Femur (tissue), 1 donor: ENCODE data around the gene ARSG.

ENCODE experiments used
- DNase-seq: peaks from one replicate; pipeline ENCODE4 v3.0.0-alpha.2; 2017

The ARSG gene

GRCh38 chr17:68456339-68457167, 165.3 kb downstream of the ARSG start:
- peak; percentile 92 for DNase-seq

DNA sequence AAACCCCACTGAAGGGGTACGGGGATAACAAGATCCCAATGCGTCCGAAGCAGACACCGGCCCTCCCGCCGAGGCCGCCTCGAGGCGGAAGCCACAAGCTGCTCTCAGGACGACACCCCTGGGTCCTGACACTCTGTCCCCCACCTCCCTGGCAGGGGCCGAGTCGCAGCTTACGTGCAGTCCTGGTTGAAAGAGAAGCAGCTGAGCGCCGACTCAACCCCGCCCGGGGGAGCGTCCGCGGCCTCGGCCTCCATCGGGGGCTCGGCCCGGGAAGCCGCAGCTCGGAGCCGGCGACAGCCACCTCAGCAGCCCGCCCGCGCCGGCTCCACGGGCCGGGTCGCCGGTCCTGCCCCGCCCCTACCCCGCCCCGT, 165.9 kb downstream of the ARSG start, which contains the start of gene WIPI1:
Gene WIPI1 (minus strand): TSS at position 329 of the 371 bp plus-strand sequence. CDS start 75 bp downstream, at position 254.
- DNase-seq, result no peak

DNA sequence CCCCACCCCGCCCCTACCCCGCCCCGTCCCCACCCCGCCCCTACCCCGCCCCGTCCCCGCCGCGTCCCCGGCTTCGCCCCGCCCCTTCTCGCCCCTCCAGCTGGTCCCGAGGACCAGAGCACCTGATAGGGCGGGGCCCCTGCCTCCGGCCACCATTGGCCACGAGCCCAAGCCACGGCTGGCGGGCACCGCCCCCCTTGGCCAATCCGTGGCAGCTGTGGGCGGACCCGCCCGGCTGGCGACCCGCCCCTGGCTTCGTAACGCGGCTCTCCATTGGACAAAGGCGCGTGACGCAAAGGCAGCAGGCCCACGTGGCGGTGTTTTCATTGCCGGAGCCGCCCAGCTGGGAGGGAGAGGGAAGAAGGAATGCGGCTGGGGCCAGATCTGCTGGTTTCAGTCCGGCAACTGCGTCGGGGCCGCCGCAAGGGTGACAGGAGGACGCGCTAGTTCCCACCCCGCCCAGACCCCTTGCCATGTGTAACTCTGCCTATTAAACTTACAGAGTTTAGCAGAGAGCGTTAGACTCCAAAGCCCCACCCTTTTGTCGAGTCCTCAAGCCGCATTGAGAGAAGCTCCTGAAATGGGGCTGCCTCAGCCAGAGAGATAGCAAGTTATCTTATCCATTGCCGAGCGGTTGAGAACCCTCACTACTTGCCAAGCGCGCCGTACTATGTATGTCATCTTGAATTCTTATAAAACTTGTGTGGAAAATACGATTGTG, 166.4 kb downstream of the ARSG start:
- DNase-seq, result peak; percentile 99

DNA sequence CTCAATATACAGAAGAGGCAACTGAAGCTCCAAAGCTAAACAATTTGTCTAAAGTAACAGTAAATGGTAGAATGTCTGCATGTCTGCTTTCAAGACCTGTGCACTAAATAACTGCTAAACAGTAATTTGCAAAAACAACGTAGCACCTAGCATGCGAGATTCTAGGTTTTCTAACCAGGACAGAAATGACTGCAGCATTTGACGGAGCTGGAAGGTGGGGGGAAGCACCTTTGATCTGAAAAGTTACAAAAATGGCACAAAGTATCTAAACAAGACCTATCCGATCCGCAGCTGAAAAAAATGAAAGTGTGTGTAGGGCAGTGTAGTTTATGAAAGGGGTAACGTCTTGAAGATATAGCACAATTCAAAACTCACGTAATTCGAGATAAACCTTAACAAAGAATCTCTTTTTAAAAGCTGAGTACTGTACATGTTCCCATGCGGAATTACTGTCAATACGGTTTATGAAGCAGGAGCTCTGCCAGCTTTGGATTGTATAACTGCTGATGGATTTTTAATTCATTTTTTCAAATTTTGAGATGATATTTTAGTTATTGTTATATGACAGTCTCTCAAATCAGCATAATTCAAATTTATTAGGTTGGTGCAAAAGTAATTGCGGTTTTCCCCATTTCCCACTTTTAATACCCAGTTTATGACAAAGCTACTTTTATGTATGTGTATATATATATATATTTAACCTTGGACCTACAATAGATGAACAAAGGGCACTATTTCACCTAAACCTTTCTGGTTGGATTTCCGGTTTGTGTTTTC, 167.2 kb downstream of the ARSG start:
- DNase-seq, result no peak

DNA sequence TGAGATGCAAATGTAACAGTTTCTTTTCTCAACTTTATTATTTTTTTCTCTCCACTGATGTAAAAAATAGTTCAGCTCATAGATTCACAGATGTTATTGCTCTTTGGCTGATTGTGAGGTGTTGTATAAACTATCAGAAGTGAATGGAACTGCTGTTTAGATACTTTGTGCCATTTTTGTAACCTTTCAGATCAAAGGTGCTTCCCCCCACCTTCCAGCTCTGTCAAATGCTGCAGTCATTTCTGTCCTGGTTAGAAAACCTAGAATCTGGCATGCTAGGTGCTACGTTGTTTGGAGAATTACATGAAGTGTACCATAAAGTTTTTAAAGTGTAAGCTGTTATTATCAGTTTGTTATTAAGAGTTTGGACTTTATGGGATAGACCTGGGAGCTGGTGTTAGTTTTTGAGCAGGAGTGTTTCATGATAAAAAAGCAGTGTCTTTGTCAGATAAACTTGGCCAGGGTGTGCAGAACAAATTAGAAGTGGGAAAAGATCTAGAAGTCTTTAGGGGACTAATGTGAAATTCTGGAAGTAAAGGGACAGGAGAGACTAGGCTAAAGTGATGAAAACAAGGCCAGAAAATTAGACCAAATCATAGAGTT, 167.8 kb downstream of the ARSG start:
- no peak for DNase-seq

DNA sequence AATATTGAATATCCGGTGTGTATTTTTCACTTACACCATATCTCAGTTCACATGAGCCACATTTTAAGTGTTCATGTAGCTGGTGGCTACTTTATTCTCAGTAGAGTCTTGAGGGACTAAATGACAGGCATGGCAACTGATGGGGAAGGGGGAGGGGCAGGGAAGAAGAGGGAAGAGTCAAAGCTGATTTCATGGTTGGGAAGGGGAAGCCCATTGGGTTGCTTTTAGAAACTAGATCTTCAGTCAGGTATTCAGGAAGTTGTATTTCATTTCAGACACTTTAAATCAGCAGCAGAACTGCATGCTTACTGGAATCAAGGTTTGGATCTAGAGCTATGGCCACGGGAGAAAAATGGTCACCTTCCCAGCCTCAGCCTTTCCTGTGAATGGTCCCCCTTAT, 168.9 kb downstream of the ARSG start:
- DNase-seq, result no peak

GRCh38 chr17:68460715-68461114, 169.4 kb downstream of the ARSG start:
- no peak for DNase-seq

GRCh38 chr17:68461122-68461539, 169.8 kb downstream of the ARSG start:
- no peak for DNase-seq

GRCh38 chr17:68461589-68461988, 170.3 kb downstream of the ARSG start:
- DNase-seq, result no peak

DNA sequence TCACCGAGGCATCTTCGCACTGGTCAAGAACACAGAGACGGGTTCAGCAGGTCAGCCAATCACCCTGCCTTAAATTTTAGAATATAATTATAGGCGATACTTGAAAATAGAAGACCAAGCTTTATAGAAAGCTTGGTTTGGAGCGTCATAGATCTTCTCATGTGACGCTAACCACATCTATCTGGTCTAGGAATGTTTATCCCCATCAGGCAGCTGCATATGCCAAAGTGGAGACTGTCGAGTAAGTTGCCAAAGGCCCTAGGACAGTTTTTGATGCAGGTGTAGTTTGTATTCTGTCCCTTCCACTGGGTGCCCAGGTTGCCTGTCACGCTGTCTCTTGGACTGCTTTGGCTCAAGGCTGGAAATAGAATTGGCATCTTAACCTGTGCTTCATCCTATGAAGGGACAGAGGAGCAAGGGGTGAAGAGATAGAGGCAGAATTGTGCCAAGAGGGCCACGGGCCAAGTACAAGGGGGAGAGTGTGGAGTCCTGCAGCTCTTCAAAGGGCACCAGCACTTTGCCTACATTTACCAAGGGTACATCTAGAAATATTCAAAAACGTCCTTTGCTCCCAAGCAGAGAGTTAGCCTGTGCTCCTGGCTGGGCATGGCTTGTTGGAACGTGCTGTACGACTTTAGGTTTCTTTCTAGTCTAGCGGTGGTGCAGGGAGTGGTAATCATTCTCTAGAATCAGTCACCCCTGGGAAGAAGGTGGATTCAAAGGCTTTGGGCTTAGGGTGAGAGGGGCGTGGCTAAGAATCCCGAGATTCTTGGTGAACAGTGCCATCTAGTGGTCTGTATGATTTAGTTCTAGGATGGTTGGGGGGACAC, 171.3 kb downstream of the ARSG start:
- DNase-seq, result peak; percentile 80

DNA sequence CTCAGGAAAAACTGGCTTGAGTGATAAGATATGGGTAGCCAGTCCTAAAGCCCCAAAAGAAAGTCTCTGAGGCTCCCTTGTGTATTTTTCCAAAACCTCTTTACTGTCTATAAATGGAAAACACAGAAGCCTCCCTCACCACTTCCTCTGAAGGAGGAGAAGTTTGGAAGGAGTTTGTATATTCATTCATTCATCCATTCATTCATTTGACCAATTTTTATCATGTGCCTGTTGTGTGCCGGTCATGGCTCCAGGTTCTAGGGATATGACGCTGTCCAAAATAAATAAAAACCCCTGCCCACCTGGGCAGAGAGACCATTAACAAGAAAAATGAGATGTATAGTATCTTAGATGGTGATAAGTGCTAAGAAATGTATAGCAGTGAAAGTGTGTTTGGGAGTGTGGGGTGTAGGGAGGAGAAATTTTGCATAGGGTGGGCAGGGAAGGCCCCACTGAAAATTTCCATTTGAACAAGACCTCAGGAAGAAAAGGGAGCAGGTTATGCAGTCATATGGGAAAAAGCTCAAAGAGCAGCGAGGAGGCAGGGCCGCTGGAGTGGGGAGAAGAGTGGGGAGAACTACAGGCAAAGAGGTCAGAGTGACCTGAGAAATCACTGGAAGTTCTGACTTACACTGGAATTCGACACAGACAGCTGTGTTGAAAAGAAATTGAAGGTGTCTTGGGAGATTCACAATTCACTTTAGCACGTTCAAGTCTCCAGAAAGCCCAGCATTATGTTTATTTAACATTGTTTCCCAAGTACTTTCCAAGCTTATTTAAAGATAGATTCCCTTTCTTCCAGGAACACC, 172.1 kb downstream of the ARSG start:
- no peak for DNase-seq

- DNase-seq, result no peak
Measured at GRCh38 chr17:68468334-68468733, 177.0 kb downstream of the ARSG start.

GRCh38 chr17:68468788-68469187, 177.5 kb downstream of the ARSG start:
- DNase-seq, result no peak
